DOHH2 (cell line): ENCODE measurements around the gene SYT1.

Source experiments
- CTCF ChIP-seq: fragments of 200-600 bp; sonication (generic); IDR thresholded peaks from one replicate; pipeline ENCODE4 v1.5.1; 2014; ENCODE audit warnings: antibody characterized with exemption, mild to moderate bottlenecking, low read depth, low read length; ENCODE audit not compliant: poor library complexity, severe bottlenecking
- EZH2phosphoT487 ChIP-seq: fragments of 200-600 bp; sonication (generic); IDR thresholded peaks from 2 replicates; pipeline ENCODE4 v1.6.1; 2017; ENCODE audit warnings: borderline replicate concordance, mild to moderate bottlenecking, antibody characterized with exemption, low read length, moderate library complexity, mixed read lengths

- no peak for TF ChIP-seq CTCF
- TF ChIP-seq EZH2phosphoT487 = no peak
These were observed 467.3 kb downstream of the SYT1 start for GRCh38 chr12:79331870-79332269.
